Duodenal mucosa (tissue), 2 donors: ENCODE measurements around the gene BRMS1.
A peak's percentile ranks its signal among the peaks of the same experiment; 100 is the strongest.

ENCODE experiments used
- H3K27ac ChIP-seq: one replicate; pipeline ENCODE4 v1.7.0; 2013; ENCODE audit warnings: low read depth, low read length
- H3K27me3 ChIP-seq, 2 donors: one replicate each; pipeline ENCODE4 v1.7.0; 2013; ENCODE audit warnings: low read length in 2 of 2, control low read depth in 1 of 2; ENCODE audit not compliant: insufficient read depth in 2 of 2, control insufficient read depth in 1 of 2
- H3K36me3 ChIP-seq, 2 donors: one replicate each; pipeline ENCODE4 v1.7.0; 2013; ENCODE audit warnings: low read length in 2 of 2, control low read depth in 1 of 2; ENCODE audit not compliant: insufficient read depth in 2 of 2, control insufficient read depth in 1 of 2
- H3K4me1 ChIP-seq, 2 donors: one replicate each; pipeline ENCODE4 v1.7.0; 2013; ENCODE audit warnings: low read length in 2 of 2, control low read depth in 1 of 2; ENCODE audit not compliant: insufficient read depth in 2 of 2, control insufficient read depth in 1 of 2
- H3K4me3 ChIP-seq, 2 donors: one replicate each; pipeline ENCODE4 v1.7.0; 2013; ENCODE audit warnings: low read length in 2 of 2, low read depth in 1 of 2
- H3K9ac ChIP-seq, 2 donors: one replicate each; pipeline ENCODE4 v1.7.0; 2013; ENCODE audit warnings: low read length in 2 of 2, low read depth in 1 of 2
- H3K9me3 ChIP-seq, 2 donors: one replicate each; pipeline ENCODE4 v1.7.0; 2013; ENCODE audit warnings: low read length in 2 of 2, control low read depth in 1 of 2; ENCODE audit not compliant: control insufficient read depth in 1 of 2

BRMS1 gene

GRCh38 chr11:66336234-66337102 lies 8.4 kb downstream of the BRMS1 start, which contains the start of gene RIN1:
Gene RIN1, minus strand, starts transcription at chr11:66336434. Its CDS starts 32 bp downstream, at chr11:66336402.
- H3K27ac ChIP-seq = peak within 1 kb of the TSS; percentile 59
- peak within 1 kb of the TSS; percentile 78 to 82 for H3K4me3 ChIP-seq
- H3K27me3 ChIP-seq = no peaks in the 10 kb centered on the region
- H3K9me3 ChIP-seq = no peaks in the 10 kb centered on the region
- peaks cover 17 to 55% of the 10 kb centered on the region in 2 donors for H3K36me3 ChIP-seq
- peaks cover 19% of the 10 kb centered on the region in 2 donors for H3K4me1 ChIP-seq
- H3K9ac ChIP-seq = peak within 1 kb of the TSS; percentile 57 to 75

- Histone ChIP-seq H3K9me3 (no peaks in the 10 kb centered on the region), H3K9ac (peak overlapping the region; percentile 57 to 75), H3K36me3 (peaks cover 10 to 47% of the 10 kb centered on the region in 2 donors), H3K27me3 (no peaks in the 10 kb centered on the region), H3K4me3 (peak overlapping the region; percentile 78 to 82), H3K27ac (peak overlapping the region; percentile 49), H3K4me1 (peaks cover 19% of the 10 kb centered on the region in 2 donors)
These were observed 9.2 kb downstream of the BRMS1 start for GRCh38 chr11:66335531-66336233.

GRCh38 chr11:66334605-66335442 lies 10.1 kb downstream of the BRMS1 start:
- Histone ChIP-seq H3K27ac (no peak overlapping the region), H3K4me3 (peak overlapping the region; percentile 78 to 82), H3K36me3 (peaks cover 9 to 39% of the 10 kb centered on the region in 2 donors), H3K9me3 (no peaks in the 10 kb centered on the region), H3K27me3 (no peaks in the 10 kb centered on the region), H3K9ac (peak overlapping the region; percentile 57 to 75), H3K4me1 (peaks cover 19% of the 10 kb centered on the region in 2 donors)

GRCh38 chr11:66333896-66334604 lies 10.9 kb downstream of the BRMS1 start:
- Histone ChIP-seq H3K27me3 (no peaks in the 10 kb centered on the region), H3K27ac (no peak overlapping the region), H3K9ac (no peak overlapping the region), H3K36me3 (peaks cover 4 to 31% of the 10 kb centered on the region in 2 donors), H3K9me3 (no peaks in the 10 kb centered on the region), H3K4me1 (peaks cover 19% of the 10 kb centered on the region in 2 donors), H3K4me3 (no peak overlapping the region)

- peaks cover 0 to 24% of the 10 kb centered on the region in 2 donors for H3K36me3 ChIP-seq
- H3K4me1 ChIP-seq = peaks cover 24% of the 10 kb centered on the region in 2 donors
- no peak overlapping the region for H3K4me3 ChIP-seq
- no peaks in the 10 kb centered on the region for H3K27me3 ChIP-seq
- no peak overlapping the region for H3K27ac ChIP-seq
- H3K9ac ChIP-seq = no peak overlapping the region
- H3K9me3 ChIP-seq = no peaks in the 10 kb centered on the region
These were observed 11.6 kb downstream of the BRMS1 start for GRCh38 chr11:66333220-66333877.

- peaks cover 29 to 31% of the 10 kb centered on the region in 2 donors for H3K4me1 ChIP-seq
These were observed 12.3 kb downstream of the BRMS1 start for GRCh38 chr11:66332371-66333219.

GRCh38 chr11:66331542-66332370 lies 13.1 kb downstream of the BRMS1 start:
- Histone ChIP-seq H3K36me3 (peaks cover 0 to 16% of the 10 kb centered on the region in 2 donors), H3K27me3 (no peaks in the 10 kb centered on the region), H3K4me3 (no peak overlapping the region), H3K27ac (no peak overlapping the region), H3K9me3 (no peaks in the 10 kb centered on the region), H3K9ac (no peak overlapping the region), H3K4me1 (peaks cover 24 to 32% of the 10 kb centered on the region in 2 donors)

More at GRCh38 chr11:66332371-66333219, 12.3 kb downstream of the BRMS1 start:
- no peaks in the 10 kb centered on the region for H3K27me3 ChIP-seq
- peaks cover 0 to 20% of the 10 kb centered on the region in 2 donors for H3K36me3 ChIP-seq
- no peak overlapping the region for H3K27ac ChIP-seq
- H3K4me3 ChIP-seq = no peak overlapping the region
- H3K9ac ChIP-seq = no peak overlapping the region
- no peaks in the 10 kb centered on the region for H3K9me3 ChIP-seq

- H3K27me3 ChIP-seq = no peaks in the 10 kb centered on the region
- peaks cover 18 to 23% of the 10 kb centered on the region in 2 donors for H3K4me1 ChIP-seq
- no peak overlapping the region for H3K4me3 ChIP-seq
- no peak overlapping the region for H3K27ac ChIP-seq
- no peaks in the 10 kb centered on the region for H3K9me3 ChIP-seq
- H3K36me3 ChIP-seq = peaks cover 0 to 16% of the 10 kb centered on the region in 2 donors
- no peak overlapping the region for H3K9ac ChIP-seq
These were observed 14.0 kb downstream of the BRMS1 start for GRCh38 chr11:66330931-66331330.
